Cerebellar nuclear complex (tissue), 1 donor: ENCODE results near the gene TTC39A.
A peak's percentile ranks its signal among the peaks of the same experiment; 100 is the strongest.

Experiments
- DNase-seq, 2 experiments: peaks; one replicate each; lab custom pipeline; 2025; lab: John Stamatoyannopoulos, UW

Gene TTC39A

DNA sequence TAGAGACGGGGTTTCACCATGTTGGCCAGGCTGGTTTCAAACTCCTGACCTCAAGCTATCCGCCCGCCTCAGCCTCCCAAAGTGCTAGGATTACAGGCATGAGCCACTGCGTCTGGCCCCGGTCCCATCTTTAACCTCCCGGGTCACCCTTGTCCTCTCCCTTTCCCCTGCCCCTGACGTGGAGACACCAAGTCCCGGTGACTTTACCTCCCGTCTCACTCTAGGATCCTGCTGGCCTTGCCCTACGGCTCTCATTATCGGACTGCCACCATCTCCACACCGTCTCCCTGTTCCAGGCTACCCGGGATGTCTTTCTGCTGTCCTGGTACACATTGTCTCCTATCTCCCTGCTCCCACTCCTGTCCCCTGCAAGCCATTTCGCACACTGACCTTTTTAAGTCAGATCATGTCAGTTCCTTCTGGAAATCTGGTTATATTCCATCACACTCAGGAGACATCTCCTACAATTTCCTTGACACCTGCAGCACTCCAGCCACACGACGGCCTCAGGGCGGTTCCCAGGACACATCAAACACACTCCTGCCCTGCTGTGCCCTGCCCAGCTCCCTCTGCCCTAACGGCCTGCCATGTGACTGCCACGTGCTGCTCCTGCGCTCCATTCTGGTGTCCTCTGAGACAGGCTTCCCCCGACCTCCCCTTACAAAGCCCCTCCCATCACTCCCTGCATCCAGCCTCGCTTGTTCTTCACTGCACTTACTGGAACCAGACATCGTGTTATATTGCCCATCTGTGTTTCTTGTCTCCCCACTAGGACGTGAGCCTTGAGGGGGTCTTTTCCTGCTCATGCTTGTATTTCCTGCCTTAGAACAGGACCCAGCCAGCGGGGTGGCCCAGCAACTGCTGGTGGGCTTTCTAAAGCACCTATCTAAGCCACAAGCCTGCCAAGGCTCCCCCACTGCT is 32.7 kb downstream of the TTC39A start:
- DNase-seq = no peak

DNA sequence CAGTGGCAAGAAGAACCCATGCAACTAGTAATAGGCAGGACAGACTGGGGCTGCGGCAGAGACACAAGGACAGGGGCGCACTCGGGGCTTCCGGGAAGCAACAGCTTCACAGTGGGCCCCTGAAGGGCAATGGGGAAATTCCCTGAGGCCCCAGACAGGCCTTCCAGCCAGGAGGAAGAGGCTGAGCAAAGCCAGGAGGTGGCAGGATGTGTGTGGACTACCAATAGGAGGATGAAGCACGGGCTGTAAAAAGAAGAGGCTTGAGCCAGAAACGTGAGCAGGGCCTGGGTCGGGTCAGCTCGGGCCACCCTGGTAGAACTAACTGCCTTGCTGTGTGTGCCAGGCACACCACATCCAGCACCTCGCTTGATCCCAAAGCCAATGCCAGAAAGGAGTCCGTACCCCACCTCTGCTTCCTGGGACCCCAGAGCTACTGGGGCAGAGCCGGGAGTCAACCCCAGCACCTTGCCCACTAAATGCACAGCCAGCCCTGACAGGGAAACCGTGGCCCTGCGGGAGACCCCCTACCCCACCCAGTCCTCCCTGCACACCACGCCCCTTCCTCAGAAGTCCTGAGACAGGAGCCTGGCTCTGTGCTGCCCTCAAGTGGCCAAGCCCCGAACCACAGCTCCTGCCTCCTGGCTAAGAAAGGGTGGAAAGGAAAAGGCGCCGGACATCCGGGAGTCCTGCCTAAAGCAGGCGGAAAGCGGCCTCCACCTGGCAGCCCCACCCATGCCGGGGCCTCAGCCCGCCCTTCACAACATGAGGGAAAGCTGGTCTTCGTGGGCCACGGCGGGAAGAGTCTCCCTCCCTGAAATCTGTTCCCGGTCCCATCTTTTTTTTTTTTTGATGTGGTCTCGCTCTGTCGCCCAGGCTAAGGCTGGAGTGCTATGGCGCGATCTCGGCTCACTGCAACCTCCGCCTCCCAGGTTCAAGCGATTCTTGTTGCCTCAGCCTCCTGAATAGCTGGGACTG is 33.7 kb downstream of the TTC39A start:
- peak in 1 of 2 experiments; percentile 65 for DNase-seq

DNA sequence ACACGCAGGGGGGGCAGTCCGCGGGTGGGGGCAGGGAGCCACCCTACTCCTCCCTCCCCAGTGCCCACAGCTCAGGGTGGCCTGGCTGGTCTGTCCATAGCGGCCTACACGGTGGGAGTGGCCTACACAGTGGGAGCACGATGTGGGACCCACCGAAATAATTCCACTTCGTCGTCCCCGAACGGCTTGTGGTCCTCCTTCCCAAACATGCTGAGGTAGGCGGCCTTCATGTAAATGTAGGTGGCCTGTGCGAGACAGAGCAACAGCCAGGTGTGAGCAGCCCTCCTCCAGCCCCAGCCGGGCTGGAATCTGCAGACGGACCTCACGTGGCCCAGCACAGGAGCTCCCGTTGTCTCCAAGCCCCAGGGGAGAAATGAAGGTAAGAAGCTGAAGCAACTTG is 34.4 kb downstream of the TTC39A start:
- no peak for DNase-seq

DNA sequence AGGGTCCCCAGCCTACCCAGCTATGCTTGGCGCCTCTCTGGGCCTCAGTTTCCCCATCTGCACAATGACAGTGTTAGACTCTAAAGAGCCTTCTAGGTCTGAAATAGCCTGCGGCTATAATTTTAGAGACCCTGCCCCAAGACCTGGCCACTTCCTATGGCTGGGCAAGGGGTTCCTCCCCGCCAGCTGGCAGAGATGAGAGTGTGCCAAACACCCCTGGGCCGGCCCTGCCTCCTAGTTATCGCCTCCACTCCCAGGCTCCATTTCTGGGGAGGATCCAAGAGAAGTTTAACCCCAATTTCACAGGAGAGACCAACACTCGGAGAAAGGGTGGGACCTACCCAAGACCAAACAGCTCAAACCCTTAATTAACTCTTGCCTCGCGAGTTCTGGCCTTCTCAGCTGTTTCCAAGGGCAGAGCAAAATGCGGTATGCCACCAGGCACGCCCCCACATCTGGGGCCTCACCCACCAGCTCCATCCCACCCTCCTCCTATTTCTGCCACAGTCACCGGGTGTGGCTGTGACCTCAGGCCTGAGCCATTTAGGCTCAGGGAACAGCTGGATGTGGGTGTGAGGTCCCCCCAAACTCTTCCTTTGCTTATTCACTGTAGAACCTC is 35.7 kb downstream of the TTC39A start:
- no peak for DNase-seq

DNA sequence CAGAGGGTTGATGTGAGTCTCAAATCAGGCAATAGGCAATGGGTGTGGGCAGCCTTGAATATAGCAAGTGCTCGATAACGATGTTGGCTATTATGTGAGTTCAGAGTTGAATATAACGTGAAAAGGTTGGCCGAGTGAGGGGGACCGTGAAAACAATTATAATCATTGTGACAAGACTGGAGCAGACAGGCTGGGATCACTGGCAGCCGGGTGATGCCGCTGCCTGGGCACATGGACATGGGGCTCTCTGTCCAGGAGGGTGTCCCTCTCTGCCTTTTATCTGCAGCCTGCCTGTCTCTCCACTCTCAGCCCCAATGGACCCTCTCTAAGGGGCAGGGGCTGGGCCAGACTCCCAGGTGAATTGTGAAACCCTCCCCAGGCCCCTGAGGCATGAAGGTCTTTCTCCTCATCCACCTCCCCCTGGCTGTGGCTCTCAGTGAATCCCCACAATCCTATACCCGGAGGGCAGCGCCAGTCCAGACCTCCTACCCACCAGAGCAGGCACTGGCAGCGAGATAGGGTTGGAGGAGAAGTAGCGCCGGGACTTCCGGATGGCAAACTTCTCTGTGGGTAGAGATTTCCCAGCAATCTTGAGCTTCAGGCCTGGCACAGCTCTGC is 36.4 kb downstream of the TTC39A start:
- no peak for DNase-seq

DNA sequence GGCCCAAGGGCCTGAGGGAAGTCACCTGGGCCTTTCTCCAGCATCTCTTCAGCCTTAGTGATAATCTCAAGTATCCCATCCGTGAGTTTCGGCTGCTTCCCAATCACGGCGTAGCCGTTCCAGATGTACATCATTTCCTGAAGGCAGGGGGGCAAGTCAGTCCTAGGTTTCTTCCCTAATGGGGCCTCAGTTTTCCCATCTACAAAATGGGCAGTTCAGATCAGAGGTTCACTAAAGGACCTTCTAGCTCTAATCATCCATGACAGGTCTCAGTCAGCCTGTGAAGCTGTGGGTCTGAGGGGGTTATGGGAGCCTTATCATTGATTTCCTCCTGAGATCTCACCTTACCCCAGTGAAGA is 39.9 kb downstream of the TTC39A start:
- no peak for DNase-seq

DNA sequence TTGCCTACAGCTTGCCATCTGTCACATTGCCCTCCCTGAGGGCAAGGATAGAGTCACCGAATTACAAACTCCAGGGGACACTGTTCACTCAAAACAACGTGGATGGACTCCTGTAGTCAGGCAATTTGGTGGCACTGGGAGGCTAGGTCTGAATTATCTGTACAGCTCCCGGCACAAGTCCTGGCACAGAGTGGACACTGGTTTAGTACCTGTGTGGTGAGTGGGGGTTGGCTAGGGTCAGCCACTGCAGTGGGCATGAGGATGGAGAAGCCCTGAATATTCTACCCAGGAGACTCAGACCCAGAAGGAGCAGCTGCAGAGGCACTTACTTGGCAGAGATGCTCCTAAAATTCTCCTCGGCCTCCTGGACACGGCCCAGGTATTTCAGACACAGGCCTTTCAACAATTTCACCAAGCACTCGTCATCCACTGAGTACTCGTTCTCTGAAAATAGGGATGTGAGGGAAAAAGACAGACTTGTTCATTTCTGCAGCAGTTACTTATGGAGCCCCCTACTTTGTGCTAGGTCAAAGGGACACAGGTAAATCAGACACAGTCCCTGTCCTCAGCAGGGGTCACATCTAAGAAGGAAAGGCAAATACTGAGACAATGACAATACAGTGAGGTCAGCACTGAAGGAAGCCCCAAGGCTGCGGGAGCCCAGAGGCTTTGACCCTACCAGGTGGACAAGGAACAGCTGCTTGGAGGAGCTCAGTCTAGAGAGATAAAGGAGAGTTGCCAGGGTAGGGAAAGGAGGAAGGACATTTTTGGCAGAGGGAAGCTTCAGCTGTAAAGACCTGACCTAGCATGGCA is 40.5 kb downstream of the TTC39A start:
- DNase-seq = no peak

DNA sequence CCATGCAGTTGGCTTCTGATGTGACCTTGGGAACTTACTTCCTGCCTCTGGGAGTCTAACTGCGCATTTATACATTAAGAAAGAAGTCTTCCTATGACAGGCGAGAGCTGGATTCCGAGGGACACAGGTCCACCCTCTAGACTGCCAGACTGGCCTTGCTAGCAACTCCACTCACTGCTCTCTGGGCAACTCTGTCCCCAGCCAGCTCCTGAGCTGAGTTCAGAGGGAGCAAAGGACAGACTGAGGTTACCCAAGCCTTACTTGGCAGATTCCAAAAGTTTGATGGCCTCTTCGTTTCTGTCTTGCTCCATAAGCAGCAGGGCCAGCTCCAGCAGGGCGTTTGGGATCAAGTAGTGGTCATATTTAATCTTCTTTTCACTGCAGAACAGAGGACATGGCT is 41.8 kb downstream of the TTC39A start:
- no peak for DNase-seq

DNA sequence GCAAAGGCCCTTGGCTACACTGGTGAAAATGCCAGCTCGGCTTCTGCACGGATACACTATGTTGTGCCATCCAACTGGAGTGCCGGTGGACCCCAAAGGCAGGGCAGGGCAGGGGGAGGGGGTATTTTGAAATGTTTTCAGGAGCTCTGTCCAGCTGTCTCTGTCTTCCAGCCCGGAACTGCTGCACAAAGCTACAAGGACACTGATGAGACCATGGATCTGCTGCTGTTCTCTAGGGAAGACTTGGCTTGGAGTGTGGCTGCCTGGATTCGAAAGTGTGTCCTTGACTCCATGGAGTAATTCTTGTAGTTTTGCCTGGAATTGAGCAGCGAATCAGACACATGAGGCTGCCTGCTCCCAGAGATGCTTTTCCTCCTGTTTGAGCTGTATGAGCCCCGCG is 42.4 kb downstream of the TTC39A start:
- DNase-seq = no peak

DNA sequence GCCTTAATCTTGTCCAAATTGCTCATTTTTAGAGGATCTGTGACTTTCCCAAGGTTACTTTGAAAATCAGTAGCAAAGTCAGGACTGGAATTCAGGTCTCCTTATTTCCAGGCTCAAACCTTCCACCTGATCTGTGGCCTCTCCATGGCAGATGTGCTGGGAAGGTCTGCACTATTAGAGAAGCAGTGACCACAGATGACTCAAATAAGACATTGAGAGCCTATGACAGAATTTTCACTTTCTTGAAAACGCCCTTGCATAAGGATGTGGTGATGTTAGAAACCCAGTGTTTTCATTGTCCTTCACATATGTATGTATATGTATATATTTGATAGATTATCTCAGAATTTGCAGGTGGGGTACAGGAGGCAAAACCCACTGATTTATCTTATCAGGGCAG is 45.3 kb downstream of the TTC39A start:
- no peak for DNase-seq

DNA sequence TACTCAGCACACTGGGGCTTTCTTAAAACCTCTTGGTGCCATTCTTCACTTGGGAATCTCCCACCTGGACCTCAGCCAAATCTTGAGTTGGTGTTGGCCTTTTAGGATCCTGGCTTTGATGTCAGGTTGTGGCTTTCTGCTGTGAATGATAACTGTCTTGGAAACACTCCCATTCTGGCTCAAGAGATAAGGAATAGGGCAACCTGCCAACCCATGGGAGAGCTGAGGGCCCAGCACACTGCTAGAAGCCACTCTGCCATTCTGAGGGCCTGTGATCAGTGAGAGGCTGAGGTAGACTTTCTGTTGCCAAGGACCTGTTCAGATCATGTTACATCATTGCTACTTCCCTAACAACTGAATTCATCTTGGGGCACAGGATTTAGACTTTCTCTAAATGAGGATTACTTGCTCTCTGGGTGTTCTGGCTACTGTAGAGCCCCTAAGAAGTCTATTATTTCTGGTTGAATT is 45.8 kb downstream of the TTC39A start:
- DNase-seq = no peak

DNA sequence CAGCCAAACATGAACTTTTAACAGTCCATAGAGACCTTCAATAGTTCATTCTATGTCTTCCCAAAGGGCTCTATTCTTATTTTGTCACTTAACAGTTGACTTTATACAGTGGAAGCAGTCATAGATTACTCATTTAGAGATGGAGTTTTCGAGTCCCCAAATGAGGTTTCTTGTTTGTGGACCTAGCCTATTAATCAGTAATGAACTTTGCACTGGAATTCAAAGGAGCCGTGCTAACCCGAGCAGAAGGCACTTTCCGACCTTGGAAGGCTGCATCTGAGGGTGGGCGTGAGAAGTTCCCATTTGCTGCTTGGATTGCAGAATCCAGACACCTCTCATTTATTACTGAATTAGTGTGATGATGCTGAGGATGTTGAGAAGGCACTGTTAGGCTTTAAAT is 46.4 kb downstream of the TTC39A start:
- DNase-seq = no peak

DNA sequence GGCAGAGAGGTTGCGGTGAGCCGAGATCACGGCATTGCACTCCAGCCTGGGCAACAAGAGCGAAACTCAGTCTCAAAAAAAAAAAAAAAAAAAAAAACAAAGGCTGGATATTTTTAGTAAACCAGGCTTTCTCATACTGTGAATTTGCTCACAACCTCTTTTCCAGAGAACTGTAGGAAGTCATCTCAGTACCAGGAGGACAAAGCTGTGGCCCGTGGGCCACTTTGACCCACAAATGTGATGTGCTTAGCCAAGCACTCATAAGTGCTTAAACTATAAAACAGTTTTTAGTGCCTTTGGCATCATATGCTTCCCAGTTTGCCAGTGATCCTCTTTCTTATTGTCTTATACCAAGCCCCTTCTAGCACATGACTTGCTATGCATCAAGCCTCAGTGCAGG is 47.8 kb downstream of the TTC39A start:
- no peak for DNase-seq

DNA sequence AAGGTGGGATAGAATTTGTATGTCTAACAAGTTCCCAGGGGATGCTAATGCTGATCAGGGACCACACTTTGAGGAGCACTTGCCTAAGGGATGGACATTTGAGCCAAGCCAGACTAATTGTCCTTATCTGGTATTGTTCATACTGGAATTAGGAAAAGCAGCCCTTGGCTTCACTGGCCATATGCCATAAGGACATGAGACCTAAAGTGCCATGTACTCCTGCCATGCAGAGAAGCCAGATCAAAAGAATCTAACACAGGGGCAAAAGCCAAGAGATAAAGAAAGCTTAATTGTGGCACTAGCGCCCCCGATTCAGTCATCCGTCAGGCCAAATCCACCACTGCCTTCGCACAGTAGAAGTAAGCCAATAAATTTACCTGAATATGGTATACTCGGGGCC is 48.6 kb downstream of the TTC39A start:
- DNase-seq = no peak

DNA sequence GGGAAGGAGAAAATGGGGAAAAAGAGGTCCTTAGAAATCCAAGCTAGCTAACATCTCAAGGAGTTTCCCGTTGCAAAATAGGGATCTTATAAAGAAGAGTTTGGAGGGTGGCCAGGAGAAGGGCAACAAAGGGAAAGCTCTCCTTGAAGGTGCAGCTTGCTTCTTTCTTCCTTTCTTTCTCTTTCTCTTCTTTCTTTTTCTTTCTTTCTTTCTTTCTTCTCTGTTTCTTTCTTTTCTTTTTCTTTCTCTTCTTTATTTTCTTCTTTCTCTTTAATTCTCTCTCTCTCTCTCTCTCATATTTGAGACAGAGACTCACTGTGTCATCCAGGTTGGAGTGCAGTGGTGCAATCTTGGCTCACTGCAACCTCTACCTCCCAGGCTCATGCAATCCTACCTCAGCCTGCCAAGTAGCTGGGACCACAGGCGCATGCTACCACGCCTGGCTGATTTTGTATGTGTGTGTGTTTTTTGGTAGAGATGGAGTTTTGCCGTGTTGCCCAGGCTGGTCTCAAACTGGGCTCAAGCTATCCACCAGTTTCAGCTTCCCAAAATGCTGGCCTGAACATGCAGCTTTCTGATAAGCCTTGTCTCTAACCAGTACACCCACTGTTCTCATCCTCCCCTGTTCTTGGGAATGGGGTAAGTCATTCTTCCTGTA is 49.9 kb downstream of the TTC39A start:
- no peak for DNase-seq

DNA sequence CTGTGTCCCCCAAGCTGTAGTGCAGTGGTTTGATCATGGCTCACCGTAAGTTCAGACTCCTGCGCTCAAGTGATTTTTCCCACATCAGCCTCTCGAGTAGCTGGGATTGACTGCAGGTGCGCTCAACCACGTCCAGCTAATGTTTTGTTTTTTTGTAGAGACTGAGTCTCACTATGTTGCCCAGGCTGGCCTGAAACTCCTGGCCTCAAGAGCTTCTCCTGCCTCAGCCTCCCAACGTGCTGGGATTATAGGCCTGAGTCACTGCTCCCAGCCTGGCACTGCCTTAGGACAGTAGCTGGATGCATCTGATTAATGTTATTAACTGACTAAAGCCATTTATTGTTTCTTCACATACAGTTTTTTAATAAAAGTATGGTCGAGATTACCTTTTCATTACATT is 54.1 kb downstream of the TTC39A start:
- no peak for DNase-seq

DNA sequence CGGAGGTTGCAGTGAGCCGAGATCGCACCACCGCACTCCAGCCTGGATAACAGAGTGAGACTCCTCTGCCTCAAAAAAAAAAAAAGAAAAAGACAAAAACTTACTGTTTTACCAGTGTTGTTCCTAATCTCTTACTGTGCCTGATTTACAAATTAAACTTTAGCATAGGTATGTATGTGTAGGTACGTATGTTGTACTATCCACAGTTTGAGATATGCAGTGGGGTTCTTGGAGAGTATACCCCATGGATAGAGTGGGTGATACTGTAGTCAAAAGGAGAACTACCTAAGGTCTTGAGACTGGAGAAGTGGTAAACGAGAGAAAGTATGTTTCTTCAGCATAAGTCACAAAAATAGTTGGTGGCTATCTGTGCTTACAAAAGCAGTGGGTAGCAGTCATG is 55.7 kb downstream of the TTC39A start:
- no peak for DNase-seq

DNA sequence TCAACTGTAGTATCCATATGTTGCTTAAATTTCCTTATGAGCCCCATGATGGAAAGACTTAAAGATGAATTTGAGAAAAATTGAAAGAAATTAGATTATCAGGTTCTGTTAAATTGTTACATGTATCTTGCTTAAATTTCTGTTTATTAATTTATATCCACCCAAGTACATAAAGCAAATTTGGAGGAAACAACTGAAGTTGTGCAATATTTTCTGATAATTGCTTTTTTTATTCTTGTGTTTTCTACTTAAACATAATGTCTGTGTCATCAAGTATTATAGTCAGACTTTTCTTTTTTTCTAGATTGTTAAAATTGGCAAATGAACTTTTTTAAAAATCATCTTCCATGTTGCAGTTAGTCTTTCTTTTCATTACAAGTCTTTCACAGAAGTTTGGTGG is 57.4 kb downstream of the TTC39A start:
- no peak for DNase-seq

DNA sequence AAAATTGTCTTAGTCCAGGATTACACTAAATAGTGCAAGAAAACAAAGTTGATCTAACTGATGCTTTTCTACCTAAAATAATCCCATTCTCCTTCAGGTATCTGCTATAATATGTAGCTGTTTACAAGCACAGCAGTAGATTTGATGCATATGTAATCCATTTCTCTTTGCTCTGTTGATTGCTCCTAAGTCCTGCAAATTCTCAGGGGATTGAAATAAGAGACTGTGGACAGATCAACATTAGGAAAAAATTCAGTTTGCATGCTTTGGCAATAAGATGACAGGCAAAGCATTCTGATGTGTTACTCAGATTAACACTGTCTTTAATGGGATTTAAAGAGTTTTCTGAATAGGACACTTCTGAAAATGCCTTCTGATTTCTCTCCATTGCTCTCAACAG is 59.6 kb downstream of the TTC39A start:
- no peak for DNase-seq

DNA sequence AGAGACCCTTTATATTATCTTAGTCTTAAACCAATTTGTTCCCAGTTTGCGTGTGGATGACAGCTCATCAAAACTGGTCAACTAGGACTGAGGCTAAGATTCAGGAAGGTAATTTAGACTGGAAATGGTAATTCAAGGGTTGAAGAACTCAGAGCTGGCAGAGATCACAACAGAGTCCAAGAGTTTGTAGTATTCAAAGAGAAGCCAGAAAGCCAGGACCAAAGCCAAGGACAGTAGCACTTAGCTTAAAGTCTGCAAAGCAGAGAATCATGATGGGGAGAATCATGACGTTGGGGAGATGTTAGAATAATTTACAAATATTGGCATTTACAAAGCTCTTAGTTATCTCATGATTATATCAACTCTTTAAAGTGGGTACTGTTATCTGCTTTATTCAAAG is 61.7 kb downstream of the TTC39A start:
- DNase-seq = no peak

DNA sequence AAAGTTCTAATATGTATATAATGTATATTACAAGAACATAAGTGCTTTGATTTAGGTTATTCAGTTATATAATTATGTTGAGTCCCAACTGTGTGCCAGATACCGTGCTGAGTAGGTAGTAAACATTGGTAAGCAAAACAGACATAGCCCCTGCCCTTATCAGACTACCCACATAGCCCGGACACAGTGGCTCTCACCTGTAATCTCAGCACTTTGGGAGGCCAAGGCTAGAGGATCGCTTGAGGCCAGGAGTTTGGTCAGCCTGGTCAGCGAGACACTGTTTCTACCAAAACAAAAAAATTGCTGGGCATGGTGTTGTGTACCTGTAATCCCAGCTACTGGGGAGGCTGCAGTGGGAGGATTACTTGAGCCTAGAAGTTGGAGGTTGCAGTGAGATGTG is 63.6 kb downstream of the TTC39A start:
- DNase-seq = no peak
